Uterus (tissue), 2 donors: ENCODE measurements around the gene ADCY4.

Experiments used
- CTCF ChIP-seq, 4 experiments: fragments of 200-600 bp in 2 of 4; fragments of 450-650 bp in 2 of 4; sonication (generic) in 2 of 4; IDR thresholded peaks; one replicate each; pipeline ENCODE4 v1.5.1; 2016 to 2019; ENCODE audit warnings: antibody characterized with exemption in 4 of 4, mild to moderate bottlenecking in 2 of 4, moderate library complexity in 1 of 4
- POLR2A ChIP-seq, 2 donors: fragments of 450-650 bp; IDR thresholded peaks; one replicate each; pipeline ENCODE4 v1.6.1; 2016; ENCODE audit warnings: antibody characterized with exemption in 2 of 2, mild to moderate bottlenecking in 1 of 2, moderate library complexity in 1 of 2

- TF ChIP-seq CTCF (IDR thresholded peaks at IDR 0.05) (no peak), POLR2A (IDR thresholded peaks at IDR 0.05) (no peak)
These were observed 3.7 kb downstream of the ADCY4 start for GRCh38 chr14:24330973-24331674.
